ENCODE data around the gene GATAD2A.
A peak's percentile ranks its signal among the peaks of the same experiment; 100 is the strongest.

GATAD2A gene

GRCh38 chr19:19514215-19514657, 108.8 kb downstream of the GATAD2A start:
- DNase-seq, result no peak

- DNase-seq, result no peak
Measured at GRCh38 chr19:19514881-19515641, 109.6 kb downstream of the GATAD2A start, which contains the start of gene TSSK6. TSS of gene TSSK6 (minus strand) at chr19:19515548. CDS start at chr19:19515427, 121 bp downstream.

GRCh38 chr19:19515642-19516519, 110.4 kb downstream of the GATAD2A start, which contains the start of gene NDUFA13:
TSS of gene NDUFA13 (plus strand) at chr19:19516225. CDS start at chr19:19516239, 14 bp downstream.
- peak; percentile 97 for DNase-seq

GRCh38 chr19:19517235-19517619, 111.8 kb downstream of the GATAD2A start:
- DNase-seq, result no peak

GRCh38 chr19:19520989-19521388, 115.5 kb downstream of the GATAD2A start:
- no peak for DNase-seq

- no peak for DNase-seq
Measured at GRCh38 chr19:19523177-19523576, 117.7 kb downstream of the GATAD2A start.

- DNase-seq, result no peak
Measured at GRCh38 chr19:19524053-19524452, 118.6 kb downstream of the GATAD2A start.

GRCh38 chr19:19525611-19526380, 120.3 kb downstream of the GATAD2A start:
- DNase-seq, result no peak

GRCh38 chr19:19526581-19527370, 121.3 kb downstream of the GATAD2A start:
- no peak for DNase-seq

- DNase-seq, result no peak
Measured at GRCh38 chr19:19527371-19527656, 121.8 kb downstream of the GATAD2A start.

- no peak for DNase-seq
Measured at GRCh38 chr19:19527674-19528625, 122.5 kb downstream of the GATAD2A start.

- DNase-seq, result peak; percentile 87
Measured at GRCh38 chr19:19528721-19529490, 123.4 kb downstream of the GATAD2A start, which contains the start of gene YJEFN3. TSS of gene YJEFN3 (plus strand) at chr19:19528911. CDS start at chr19:19528933, 22 bp downstream.

- no peak for DNase-seq
Measured at GRCh38 chr19:19529783-19530422, 124.4 kb downstream of the GATAD2A start.

GRCh38 chr19:19530423-19530804, 124.9 kb downstream of the GATAD2A start:
- DNase-seq, result no peak

- DNase-seq, result no peak
Measured at GRCh38 chr19:19530889-19531288, 125.4 kb downstream of the GATAD2A start.

- peak; percentile 74 for DNase-seq
Measured at GRCh38 chr19:19531951-19532805, 126.7 kb downstream of the GATAD2A start.

GRCh38 chr19:19532806-19533701, 127.6 kb downstream of the GATAD2A start:
- no peak for DNase-seq

GRCh38 chr19:19533841-19534240, 128.4 kb downstream of the GATAD2A start:
- DNase-seq, result no peak
